ENCODE data around the gene GPR4. TPM values are rescaled to one million over a fixed set of nuclear protein-coding genes. Genes with fewer than 3 reads are reported as not detected.

The GPR4 gene
- polyA plus RNA-seq, 1 donor (not counting 4 experiments of a cell fraction or from before 2014, with no cell fraction given), result not detected

DNA sequence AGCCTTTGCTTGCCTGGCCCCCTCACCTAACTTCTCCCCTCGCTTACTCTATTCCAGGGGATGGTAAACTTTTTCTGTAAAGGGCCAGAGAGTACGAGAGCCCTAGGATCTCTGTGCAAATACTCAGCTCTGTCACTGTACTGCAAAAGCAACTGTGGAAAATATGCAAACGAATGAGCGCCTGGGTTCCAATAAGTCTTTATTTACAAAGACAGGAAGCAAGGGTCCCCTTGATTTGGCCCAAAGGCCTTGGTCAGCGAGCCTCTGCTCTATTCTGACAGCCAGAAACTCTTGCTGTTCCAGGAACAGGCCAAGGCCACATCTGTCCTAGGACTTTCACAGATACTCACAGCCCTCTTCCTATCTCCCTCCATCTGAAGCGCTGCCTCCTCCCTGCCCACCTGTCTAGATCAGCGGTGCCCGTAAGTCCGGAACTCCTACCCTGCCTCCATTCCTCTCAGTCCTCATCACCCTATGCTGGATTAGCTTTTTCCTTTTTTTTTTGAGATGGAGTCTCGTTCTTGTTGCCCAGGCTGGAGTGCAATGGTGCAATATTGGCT lies 54.7 kb downstream of the GPR4 start:
- Histone ChIP-seq H3K4me1 (ENCODE audit: control insufficient read depth, extremely low read depth, insufficient read depth, low read length) (peaks cover 32% of the 10 kb centered on the region), H3K27me3 (ENCODE audit: control insufficient read depth, extremely low read depth, insufficient read depth, low read length) (no peaks in the 10 kb centered on the region), H3K9ac (ENCODE audit: control insufficient read depth, extremely low read depth, insufficient read depth, low read length) (no peak overlapping the region), H3K9me3 (ENCODE audit: control insufficient read depth, low read depth, low read length) (no peaks in the 10 kb centered on the region), H4K20me1 (ENCODE audit: control insufficient read depth, extremely low read depth, insufficient read depth, low read length) (no peaks in the 10 kb centered on the region), H3K27ac (ENCODE audit: control insufficient read depth, insufficient read depth, low read length) (no peak overlapping the region), H3K36me3 (ENCODE audit: control insufficient read depth in 2 of 2, extremely low read depth in 1 of 2, insufficient read depth in 2 of 2, low read length in 2 of 2) (no peaks in the 10 kb centered on the region), H3K9me1 (ENCODE audit: control insufficient read depth, extremely low read depth, insufficient read depth, low read length) (peaks cover 3% of the 10 kb centered on the region), H2AFZ (ENCODE audit: control insufficient read depth, low read length) (no peak overlapping the region), H3K4me3 (ENCODE audit: control insufficient read depth in 2 of 3, extremely low read depth in 1 of 3, insufficient read depth in 2 of 3, low read depth in 1 of 3, low read length in 3 of 3) (no peak overlapping the region), H3K79me2 (ENCODE audit: control insufficient read depth, insufficient read depth, low read length) (no peaks in the 10 kb centered on the region), H3K4me2 (ENCODE audit: control insufficient read depth, extremely low read depth, insufficient read depth, low read depth, low read length) (no peak overlapping the region)
- TF ChIP-seq EZH2 (IDR thresholded peaks at IDR 0.05; ENCODE audit: low read length) (no peak), CTCF (optimal IDR thresholded peaks at IDR 0.05 in 1 of 3, IDR thresholded peaks at IDR 0.05 in 1 of 3, conservative IDR thresholded peaks at IDR 0.05 in 1 of 3; ENCODE audit: extremely low read depth in 1 of 3, insufficient read depth in 2 of 3, low read length in 3 of 3) (no peak)
- FAIRE-seq, result no peak
- no peak for DNase-seq (ENCODE audit: low read depth, low spot score)
- dilution Hi-C loops (cut with MboI; ENCODE audit: extremely low pct_ligation_motif_present, low sequenced_read_pairs), result no loop called here

- Histone ChIP-seq H3K9me3 (ENCODE audit: control insufficient read depth, low read depth, low read length) (no peaks in the 10 kb centered on the region), H3K9ac (ENCODE audit: control insufficient read depth, extremely low read depth, insufficient read depth, low read length) (no peak overlapping the region), H3K27ac (ENCODE audit: control insufficient read depth, insufficient read depth, low read length) (no peak overlapping the region), H4K20me1 (ENCODE audit: control insufficient read depth, extremely low read depth, insufficient read depth, low read length) (no peaks in the 10 kb centered on the region), H3K4me3 (ENCODE audit: control insufficient read depth in 2 of 3, extremely low read depth in 1 of 3, insufficient read depth in 2 of 3, low read depth in 1 of 3, low read length in 3 of 3) (no peak overlapping the region), H3K9me1 (ENCODE audit: control insufficient read depth, extremely low read depth, insufficient read depth, low read length) (no peaks in the 10 kb centered on the region), H3K36me3 (ENCODE audit: control insufficient read depth in 2 of 2, extremely low read depth in 1 of 2, insufficient read depth in 2 of 2, low read length in 2 of 2) (no peaks in the 10 kb centered on the region), H3K27me3 (ENCODE audit: control insufficient read depth, extremely low read depth, insufficient read depth, low read length) (no peaks in the 10 kb centered on the region), H3K4me2 (ENCODE audit: control insufficient read depth, extremely low read depth, insufficient read depth, low read depth, low read length) (peak overlapping the region; percentile 13), H3K79me2 (ENCODE audit: control insufficient read depth, insufficient read depth, low read length) (no peaks in the 10 kb centered on the region), H2AFZ (ENCODE audit: control insufficient read depth, low read length) (no peak overlapping the region), H3K4me1 (ENCODE audit: control insufficient read depth, extremely low read depth, insufficient read depth, low read length) (peaks cover 25% of the 10 kb centered on the region)
- no peak for DNase-seq (ENCODE audit: low read depth, low spot score)
- no peak for TF ChIP-seq EZH2 (IDR thresholded peaks at IDR 0.05; ENCODE audit: low read length)
- no peak for TF ChIP-seq CTCF (optimal IDR thresholded peaks at IDR 0.05 in 1 of 3, IDR thresholded peaks at IDR 0.05 in 1 of 3, conservative IDR thresholded peaks at IDR 0.05 in 1 of 3; ENCODE audit: extremely low read depth in 1 of 3, insufficient read depth in 2 of 3, low read length in 3 of 3)
- dilution Hi-C loops (cut with MboI; ENCODE audit: extremely low pct_ligation_motif_present, low sequenced_read_pairs), result no loop called here
- peak; percentile 81 for FAIRE-seq
Measured at GRCh38 chr19:45542234-45542668, 59.8 kb downstream of the GPR4 start.

Small RNAs within 50 kb of the gene (small RNA-seq; reads per million reads assigned to genes)
- 0 reads per million in 3 experiments for gene RN7SL836P (ENCODE audit: insufficient read length in 3 of 3, low read depth in 3 of 3, low replicate concordance in 1 of 3)

Other genes with a start within 250 kb of the GPR4 start
- 24.7 to 34.4 TPM (median 27.6 TPM) in 3 replicates for gene ERCC2, start 231.6 kb downstream of the GPR4 start, polyA plus RNA-seq
- 31.2 to 94.8 TPM (median 38.3 TPM) in 3 replicates for gene PPP1R13L, start 197.1 kb downstream of the GPR4 start, polyA plus RNA-seq
- 8.0 to 16.8 TPM (median 9.8 TPM) in 3 replicates for gene POLR1G, start 195.6 kb downstream of the GPR4 start, polyA plus RNA-seq
- 175 to 250 TPM (median 208 TPM) in 3 replicates for gene ERCC1, start 178.3 kb downstream of the GPR4 start, polyA plus RNA-seq
- gene FOSB, start 134.2 kb downstream of the GPR4 start, polyA plus RNA-seq, result 0.27 to 4.6 TPM (median 3.9 TPM) in 3 replicates
- gene RTN2, start 105.2 kb downstream of the GPR4 start, polyA plus RNA-seq, result 8.5 to 13.6 TPM (median 12.2 TPM) in 3 replicates
- 1.9 to 2.5 TPM (median 2.0 TPM) in 3 replicates for gene PPM1N, start 103.8 kb downstream of the GPR4 start, polyA plus RNA-seq
- 99.0 to 117 TPM (median 110 TPM) in 3 replicates for gene VASP, start 94.7 kb downstream of the GPR4 start, polyA plus RNA-seq
- gene OPA3, start 17.4 kb downstream of the GPR4 start, polyA plus RNA-seq, result 11.9 to 16.5 TPM (median 16.5 TPM) in 3 replicates
- 35.4 to 43.4 TPM (median 41.8 TPM) in 3 replicates for gene EML2, start 37.2 kb upstream of the GPR4 start, polyA plus RNA-seq
- gene GIPR, start 66.0 kb upstream of the GPR4 start, polyA plus RNA-seq, result 0.97 to 2.2 TPM (median 1.4 TPM) in 3 replicates
- 511 to 1,051 TPM (median 836 TPM) in 3 replicates for gene SNRPD2, start 89.7 kb upstream of the GPR4 start, polyA plus RNA-seq
- 11.9 to 13.3 TPM (median 13.2 TPM) in 3 replicates for gene QPCTL, start 90.5 kb upstream of the GPR4 start, polyA plus RNA-seq
- gene FBXO46, start 128.7 kb upstream of the GPR4 start, polyA plus RNA-seq, result 2.1 to 2.4 TPM (median 2.4 TPM) in 3 replicates
- not detected in 3 replicates for gene MEIOSIN, start 131.2 kb upstream of the GPR4 start, polyA plus RNA-seq
- 1.3 to 2.2 TPM (median 2.0 TPM) in 3 replicates for gene SIX5, start 167.0 kb upstream of the GPR4 start, polyA plus RNA-seq
- 7.0 to 12.8 TPM (median 8.1 TPM) in 3 replicates for gene DMPK, start 180.3 kb upstream of the GPR4 start, polyA plus RNA-seq
- 10.1 to 16.5 TPM (median 12.5 TPM) in 3 replicates for gene DMWD, start 190.6 kb upstream of the GPR4 start, polyA plus RNA-seq
- gene RSPH6A, start 213.1 kb upstream of the GPR4 start, polyA plus RNA-seq, result not detected in 3 replicates